ENCODE data around the gene DIP2B.

- TF ChIP-seq, protein P1, sequence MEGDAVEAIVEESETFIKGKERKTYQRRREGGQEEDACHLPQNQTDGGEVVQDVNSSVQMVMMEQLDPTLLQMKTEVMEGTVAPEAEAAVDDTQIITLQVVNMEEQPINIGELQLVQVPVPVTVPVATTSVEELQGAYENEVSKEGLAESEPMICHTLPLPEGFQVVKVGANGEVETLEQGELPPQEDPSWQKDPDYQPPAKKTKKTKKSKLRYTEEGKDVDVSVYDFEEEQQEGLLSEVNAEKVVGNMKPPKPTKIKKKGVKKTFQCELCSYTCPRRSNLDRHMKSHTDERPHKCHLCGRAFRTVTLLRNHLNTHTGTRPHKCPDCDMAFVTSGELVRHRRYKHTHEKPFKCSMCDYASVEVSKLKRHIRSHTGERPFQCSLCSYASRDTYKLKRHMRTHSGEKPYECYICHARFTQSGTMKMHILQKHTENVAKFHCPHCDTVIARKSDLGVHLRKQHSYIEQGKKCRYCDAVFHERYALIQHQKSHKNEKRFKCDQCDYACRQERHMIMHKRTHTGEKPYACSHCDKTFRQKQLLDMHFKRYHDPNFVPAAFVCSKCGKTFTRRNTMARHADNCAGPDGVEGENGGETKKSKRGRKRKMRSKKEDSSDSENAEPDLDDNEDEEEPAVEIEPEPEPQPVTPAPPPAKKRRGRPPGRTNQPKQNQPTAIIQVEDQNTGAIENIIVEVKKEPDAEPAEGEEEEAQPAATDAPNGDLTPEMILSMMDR (IDR thresholded peaks at IDR 0.05) = no peak
- TF ChIP-seq EP300 (IDR thresholded peaks at IDR 0.05) (no peak), POLR2A (IDR thresholded peaks at IDR 0.05) (no peak), POLR2AphosphoS5 (IDR thresholded peaks at IDR 0.05) (no peak)
Observed at GRCh38 chr12:50633955-50634354, 129.2 kb downstream of the DIP2B start.

Measured in suprapubic skin (tissue), 4 donors.